ENCODE data around the gene SLC2A13. TPM values are rescaled to one million over a fixed set of nuclear protein-coding genes. Genes with fewer than 3 reads are reported as not detected.

Gene SLC2A13
- total and polyA plus RNA-seq, 4 donors = 1.9 to 20.2 (median 6.9) TPM

GRCh38 chr12:39805651-39806050 is 300.2 kb downstream of the SLC2A13 start:
- DNase-seq (ENCODE audit: low spot score) = no peak
- H3K9me3 ChIP-seq (ENCODE audit: control insufficient read depth in 4 of 4, low read length in 3 of 4) = peaks cover 0 to 4% (median 1%) of the 10 kb centered on the region in 4 donors
- H3K36me3 ChIP-seq (ENCODE audit: control insufficient read depth in 4 of 4, insufficient read depth in 3 of 4, low read depth in 1 of 4, low read length in 3 of 4) = no peaks in the 10 kb centered on the region
- H3K4me1 ChIP-seq (ENCODE audit: control insufficient read depth in 4 of 4, insufficient read depth in 4 of 4, low read length in 3 of 4) = peaks cover 0 to 24% (median 14%) of the 10 kb centered on the region in 4 donors
- WGBS = 54% methylated on average over 2 of the region's 2 CpGs
- TF ChIP-seq SP1 (IDR thresholded peaks at IDR 0.05) (peak; percentile 39), RAD21 (IDR thresholded peaks at IDR 0.05) (peak in 1 of 2 donors; percentile 3), EGR1 (IDR thresholded peaks at IDR 0.05; ENCODE audit: low read depth in 2 of 2) (no peak), YY1 (IDR thresholded peaks at IDR 0.05) (peak; percentile 62), TAF1 (conservative IDR thresholded peaks at IDR 0.05) (no peak)
- TF ChIP-seq, protein P1, sequence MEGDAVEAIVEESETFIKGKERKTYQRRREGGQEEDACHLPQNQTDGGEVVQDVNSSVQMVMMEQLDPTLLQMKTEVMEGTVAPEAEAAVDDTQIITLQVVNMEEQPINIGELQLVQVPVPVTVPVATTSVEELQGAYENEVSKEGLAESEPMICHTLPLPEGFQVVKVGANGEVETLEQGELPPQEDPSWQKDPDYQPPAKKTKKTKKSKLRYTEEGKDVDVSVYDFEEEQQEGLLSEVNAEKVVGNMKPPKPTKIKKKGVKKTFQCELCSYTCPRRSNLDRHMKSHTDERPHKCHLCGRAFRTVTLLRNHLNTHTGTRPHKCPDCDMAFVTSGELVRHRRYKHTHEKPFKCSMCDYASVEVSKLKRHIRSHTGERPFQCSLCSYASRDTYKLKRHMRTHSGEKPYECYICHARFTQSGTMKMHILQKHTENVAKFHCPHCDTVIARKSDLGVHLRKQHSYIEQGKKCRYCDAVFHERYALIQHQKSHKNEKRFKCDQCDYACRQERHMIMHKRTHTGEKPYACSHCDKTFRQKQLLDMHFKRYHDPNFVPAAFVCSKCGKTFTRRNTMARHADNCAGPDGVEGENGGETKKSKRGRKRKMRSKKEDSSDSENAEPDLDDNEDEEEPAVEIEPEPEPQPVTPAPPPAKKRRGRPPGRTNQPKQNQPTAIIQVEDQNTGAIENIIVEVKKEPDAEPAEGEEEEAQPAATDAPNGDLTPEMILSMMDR (IDR thresholded peaks at IDR 0.05; ENCODE audit: low read depth, low read length, missing input control) = no peak
- H3K27ac ChIP-seq (ENCODE audit: low read depth in 1 of 2, low read length in 2 of 2) = peak overlapping the region; percentile 41 to 59
- H3K27me3 ChIP-seq (ENCODE audit: control insufficient read depth in 4 of 4, insufficient read depth in 4 of 4, low read length in 3 of 4) = no peaks in the 10 kb centered on the region
- H3K4me3 ChIP-seq (ENCODE audit: low read depth in 1 of 3, low read length in 3 of 3) = peak overlapping the region in 1 of 3 donors; percentile 9
- peak overlapping the region in 1 of 2 donors; percentile 24 for H3K9ac ChIP-seq (ENCODE audit: low read depth in 1 of 2, low read length in 2 of 2)

- Histone ChIP-seq H3K36me3 (ENCODE audit: control insufficient read depth in 4 of 4, insufficient read depth in 3 of 4, low read depth in 1 of 4, low read length in 3 of 4) (no peaks in the 10 kb centered on the region), H3K27me3 (ENCODE audit: control insufficient read depth in 4 of 4, insufficient read depth in 4 of 4, low read length in 3 of 4) (no peaks in the 10 kb centered on the region), H3K9me3 (ENCODE audit: control insufficient read depth in 4 of 4, low read length in 3 of 4) (peaks cover 0 to 3% (median 1%) of the 10 kb centered on the region in 4 donors), H3K9ac (ENCODE audit: low read depth in 1 of 2, low read length in 2 of 2) (no peak overlapping the region), H3K4me1 (ENCODE audit: control insufficient read depth in 4 of 4, insufficient read depth in 4 of 4, low read length in 3 of 4) (peaks cover 0 to 24% (median 14%) of the 10 kb centered on the region in 4 donors), H3K27ac (ENCODE audit: low read depth in 1 of 2, low read length in 2 of 2) (peak overlapping the region; percentile 3 to 46), H3K4me3 (ENCODE audit: low read depth in 1 of 3, low read length in 3 of 3) (no peak overlapping the region)
- TF ChIP-seq, protein P1 (IDR thresholded peaks at IDR 0.05; ENCODE audit: low read depth, low read length, missing input control) = no peak
- TF ChIP-seq EGR1 (IDR thresholded peaks at IDR 0.05; ENCODE audit: low read depth in 2 of 2) (no peak), HNF4G (IDR thresholded peaks at IDR 0.05) (no peak), RAD21 (IDR thresholded peaks at IDR 0.05) (no peak), FOXA1 (IDR thresholded peaks at IDR 0.05) (no peak), YY1 (IDR thresholded peaks at IDR 0.05) (no peak), HNF4A (conservative IDR thresholded peaks at IDR 0.05) (no peak)
- TF ChIP-seq, protein P2, sequence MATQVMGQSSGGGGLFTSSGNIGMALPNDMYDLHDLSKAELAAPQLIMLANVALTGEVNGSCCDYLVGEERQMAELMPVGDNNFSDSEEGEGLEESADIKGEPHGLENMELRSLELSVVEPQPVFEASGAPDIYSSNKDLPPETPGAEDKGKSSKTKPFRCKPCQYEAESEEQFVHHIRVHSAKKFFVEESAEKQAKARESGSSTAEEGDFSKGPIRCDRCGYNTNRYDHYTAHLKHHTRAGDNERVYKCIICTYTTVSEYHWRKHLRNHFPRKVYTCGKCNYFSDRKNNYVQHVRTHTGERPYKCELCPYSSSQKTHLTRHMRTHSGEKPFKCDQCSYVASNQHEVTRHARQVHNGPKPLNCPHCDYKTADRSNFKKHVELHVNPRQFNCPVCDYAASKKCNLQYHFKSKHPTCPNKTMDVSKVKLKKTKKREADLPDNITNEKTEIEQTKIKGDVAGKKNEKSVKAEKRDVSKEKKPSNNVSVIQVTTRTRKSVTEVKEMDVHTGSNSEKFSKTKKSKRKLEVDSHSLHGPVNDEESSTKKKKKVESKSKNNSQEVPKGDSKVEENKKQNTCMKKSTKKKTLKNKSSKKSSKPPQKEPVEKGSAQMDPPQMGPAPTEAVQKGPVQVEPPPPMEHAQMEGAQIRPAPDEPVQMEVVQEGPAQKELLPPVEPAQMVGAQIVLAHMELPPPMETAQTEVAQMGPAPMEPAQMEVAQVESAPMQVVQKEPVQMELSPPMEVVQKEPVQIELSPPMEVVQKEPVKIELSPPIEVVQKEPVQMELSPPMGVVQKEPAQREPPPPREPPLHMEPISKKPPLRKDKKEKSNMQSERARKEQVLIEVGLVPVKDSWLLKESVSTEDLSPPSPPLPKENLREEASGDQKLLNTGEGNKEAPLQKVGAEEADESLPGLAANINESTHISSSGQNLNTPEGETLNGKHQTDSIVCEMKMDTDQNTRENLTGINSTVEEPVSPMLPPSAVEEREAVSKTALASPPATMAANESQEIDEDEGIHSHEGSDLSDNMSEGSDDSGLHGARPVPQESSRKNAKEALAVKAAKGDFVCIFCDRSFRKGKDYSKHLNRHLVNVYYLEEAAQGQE (IDR thresholded peaks at IDR 0.05) = no peak
- no peak for DNase-seq (ENCODE audit: low spot score)
- 83% methylated on average over 4 of the region's 4 CpGs for WGBS
These were observed 301.0 kb downstream of the SLC2A13 start for GRCh38 chr12:39804898-39805297.
